Measurements from ENCODE around the gene NRL. TPM values are rescaled to one million over a fixed set of nuclear protein-coding genes. Genes with fewer than 3 reads are reported as not detected.

Gene NRL
- total and polyA plus RNA-seq, 4 experiments from 2014 or later = 1.4 to 4.5 (median 2.2) TPM

- H3K36me3 Mint-ChIP-seq = no peaks in the 10 kb centered on the region
- CTCF ChIA-PET (ENCODE audit: partially characterized antibody) = interaction anchor here (1.1 to 1.9 kb wide), 2 partner anchors 13 to 37 kb away, joined by 5 to 8 read pairs; no protein-coding TSS in a partner anchor
- peaks cover 7 to 14% of the 10 kb centered on the region in 2 donors for H3K27me3 Mint-ChIP-seq
- H3K27ac Mint-ChIP-seq = no peak within 1 kb of the TSS
- DNase-seq = no peak
- Histone ChIP-seq H3K4me1 (ENCODE audit: insufficient read depth, low read length) (no peaks in the 10 kb centered on the region), H3K4me3 (ENCODE audit: low read length in 2 of 2) (no peak within 1 kb of the TSS), H3K27me3 (ENCODE audit: insufficient read depth, low read length) (no peaks in the 10 kb centered on the region), H3K9me3 (ENCODE audit: control insufficient read depth in 1 of 2, low read length in 2 of 2) (no peaks in the 10 kb centered on the region), H3K27ac (ENCODE audit: low read depth, low read length) (no peak within 1 kb of the TSS), H3K36me3 (ENCODE audit: insufficient read depth, low read length) (no peaks in the 10 kb centered on the region)
- H3K4me3 Mint-ChIP-seq = no peak within 1 kb of the TSS
- H3K9me3 Mint-ChIP-seq = no peaks in the 10 kb centered on the region
- intact Hi-C loops (cut with micrococcal nuclease) = no loop called here
- POLR2A ChIA-PET (ENCODE audit: partially characterized antibody) = interaction anchor here (1.6 kb wide), 1 partner anchor 10 kb away, joined by 6 read pairs; no protein-coding TSS in a partner anchor
- H3K4me1 Mint-ChIP-seq = peaks cover 0 to 2% (median 0%) of the 10 kb centered on the region in 4 donors
Observed at GRCh38 chr14:24071144-24071697, 43.5 kb downstream of the NRL start, which contains the start of gene CPNE6. TSS of gene CPNE6 (plus strand) at chr14:24071562. CDS start at chr14:24072937, 1,375 bp downstream.

- no peaks in the 10 kb centered on the region for H3K9me3 ChIP-seq (ENCODE audit: control insufficient read depth in 1 of 2, low read length in 2 of 2)
- no peaks in the 10 kb centered on the region for H3K36me3 ChIP-seq (ENCODE audit: insufficient read depth, low read length)
- POLR2A ChIA-PET (ENCODE audit: partially characterized antibody) = interaction anchor here (1.6 kb wide), 1 partner anchor 10 kb away, joined by 6 read pairs; no protein-coding TSS in a partner anchor
- H3K27me3 Mint-ChIP-seq = peaks cover 7 to 14% of the 10 kb centered on the region in 2 donors
- CTCF ChIA-PET (ENCODE audit: partially characterized antibody) = interaction anchor here (0.5 to 2.1 kb wide), 5 partner anchors 12 to 197 kb away, joined by 3 to 8 read pairs (median 6); no protein-coding TSS in a partner anchor
- H3K27ac ChIP-seq (ENCODE audit: low read depth, low read length) = no peak overlapping the region
- intact Hi-C loops (cut with micrococcal nuclease) = no loop called here
- H3K9me3 Mint-ChIP-seq = no peaks in the 10 kb centered on the region
- peaks cover 0 to 2% (median 0%) of the 10 kb centered on the region in 4 donors for H3K4me1 Mint-ChIP-seq
- no peak for DNase-seq
- H3K27ac Mint-ChIP-seq = no peak overlapping the region
- H3K4me3 Mint-ChIP-seq = no peak overlapping the region
- no peaks in the 10 kb centered on the region for H3K4me1 ChIP-seq (ENCODE audit: insufficient read depth, low read length)
- H3K36me3 Mint-ChIP-seq = no peaks in the 10 kb centered on the region
- H3K4me3 ChIP-seq (ENCODE audit: low read length in 2 of 2) = no peak overlapping the region
- no peaks in the 10 kb centered on the region for H3K27me3 ChIP-seq (ENCODE audit: insufficient read depth, low read length)
Observed at GRCh38 chr14:24070285-24071143, 44.2 kb downstream of the NRL start.

- Mint-ChIP-seq H3K4me3 (no peak overlapping the region), H3K27ac (no peak overlapping the region), H3K36me3 (no peaks in the 10 kb centered on the region), H3K4me1 (peaks cover 0 to 2% (median 0%) of the 10 kb centered on the region in 4 donors), H3K9me3 (no peaks in the 10 kb centered on the region), H3K27me3 (peaks cover 7 to 14% of the 10 kb centered on the region in 2 donors)
- H3K9me3 ChIP-seq (ENCODE audit: control insufficient read depth in 1 of 2, low read length in 2 of 2) = no peaks in the 10 kb centered on the region
- H3K4me3 ChIP-seq (ENCODE audit: low read length in 2 of 2) = no peak overlapping the region
- CTCF ChIA-PET (ENCODE audit: partially characterized antibody) = interaction anchor here (1.6 to 2.1 kb wide), 3 partner anchors 11 to 39 kb away, joined by 6 to 8 read pairs (median 8); no protein-coding TSS in a partner anchor
- no peaks in the 10 kb centered on the region for H3K27me3 ChIP-seq (ENCODE audit: insufficient read depth, low read length)
- no peaks in the 10 kb centered on the region for H3K36me3 ChIP-seq (ENCODE audit: insufficient read depth, low read length)
- no peak overlapping the region for H3K27ac ChIP-seq (ENCODE audit: low read depth, low read length)
- POLR2A ChIA-PET (ENCODE audit: partially characterized antibody) = interaction anchor here (0.9 kb wide), 1 partner anchor 11 kb away, joined by 3 read pairs; no protein-coding TSS in a partner anchor
- no peaks in the 10 kb centered on the region for H3K4me1 ChIP-seq (ENCODE audit: insufficient read depth, low read length)
- DNase-seq = no peak
- intact Hi-C loops (cut with micrococcal nuclease) = no loop called here
Observed at GRCh38 chr14:24069411-24069735, 45.4 kb downstream of the NRL start.

- intact Hi-C loops (cut with micrococcal nuclease) = no loop called here
- Mint-ChIP-seq H3K27me3 (peaks cover 7 to 14% of the 10 kb centered on the region in 2 donors), H3K4me1 (peaks cover 0 to 2% (median 0%) of the 10 kb centered on the region in 4 donors), H3K27ac (no peak overlapping the region), H3K9me3 (no peaks in the 10 kb centered on the region), H3K4me3 (no peak overlapping the region), H3K36me3 (no peaks in the 10 kb centered on the region)
- ChIA-PET CTCF (ENCODE audit: partially characterized antibody) (interaction anchor here (1.1 to 2.1 kb wide), 3 partner anchors 11 to 21 kb away, joined by 4 to 8 read pairs (median 6); no protein-coding TSS in a partner anchor), POLR2A (ENCODE audit: partially characterized antibody) (interaction anchor here (0.9 kb wide), 1 partner anchor 12 kb away, joined by 3 read pairs; no protein-coding TSS in a partner anchor)
- Histone ChIP-seq H3K27ac (ENCODE audit: low read depth, low read length) (no peak overlapping the region), H3K27me3 (ENCODE audit: insufficient read depth, low read length) (no peaks in the 10 kb centered on the region), H3K4me1 (ENCODE audit: insufficient read depth, low read length) (no peaks in the 10 kb centered on the region), H3K4me3 (ENCODE audit: low read length in 2 of 2) (no peak overlapping the region), H3K9me3 (ENCODE audit: control insufficient read depth in 1 of 2, low read length in 2 of 2) (no peaks in the 10 kb centered on the region), H3K36me3 (ENCODE audit: insufficient read depth, low read length) (no peaks in the 10 kb centered on the region)
- DNase-seq = no peak
Observed at GRCh38 chr14:24068711-24069410, 45.9 kb downstream of the NRL start.

GRCh38 chr14:24067133-24068082, 47.3 kb downstream of the NRL start:
- H3K36me3 Mint-ChIP-seq = no peaks in the 10 kb centered on the region
- ChIA-PET POLR2A (ENCODE audit: partially characterized antibody) (no interaction called here), CTCF (ENCODE audit: partially characterized antibody) (interaction anchor here (1.1 to 17.4 kb wide), 5 partner anchors 9 to 41 kb away, joined by 3 to 475 read pairs (median 4); partner anchors contain the start of gene PCK2)
- Histone ChIP-seq H3K9me3 (ENCODE audit: control insufficient read depth in 1 of 2, low read length in 2 of 2) (no peaks in the 10 kb centered on the region), H3K27me3 (ENCODE audit: insufficient read depth, low read length) (no peaks in the 10 kb centered on the region), H3K4me1 (ENCODE audit: insufficient read depth, low read length) (no peaks in the 10 kb centered on the region), H3K4me3 (ENCODE audit: low read length in 2 of 2) (no peak overlapping the region), H3K27ac (ENCODE audit: low read depth, low read length) (no peak overlapping the region), H3K36me3 (ENCODE audit: insufficient read depth, low read length) (no peaks in the 10 kb centered on the region)
- intact Hi-C loops (cut with micrococcal nuclease) = no loop called here
- H3K9me3 Mint-ChIP-seq = peaks cover 0 to 2% (median 0%) of the 10 kb centered on the region in 8 donors
- peaks cover 7 to 14% of the 10 kb centered on the region in 2 donors for H3K27me3 Mint-ChIP-seq
- peaks cover 0 to 2% (median 0%) of the 10 kb centered on the region in 4 donors for H3K4me1 Mint-ChIP-seq
- H3K4me3 Mint-ChIP-seq = no peak overlapping the region
- DNase-seq = no peak
- H3K27ac Mint-ChIP-seq = no peak overlapping the region

GRCh38 chr14:24066496-24067132, 48.1 kb downstream of the NRL start:
- Histone ChIP-seq H3K27me3 (ENCODE audit: insufficient read depth, low read length) (no peaks in the 10 kb centered on the region), H3K4me1 (ENCODE audit: insufficient read depth, low read length) (no peaks in the 10 kb centered on the region), H3K27ac (ENCODE audit: low read depth, low read length) (no peak overlapping the region), H3K36me3 (ENCODE audit: insufficient read depth, low read length) (no peaks in the 10 kb centered on the region), H3K4me3 (ENCODE audit: low read length in 2 of 2) (no peak overlapping the region), H3K9me3 (ENCODE audit: control insufficient read depth in 1 of 2, low read length in 2 of 2) (no peaks in the 10 kb centered on the region)
- H3K27me3 Mint-ChIP-seq = peaks cover 7 to 14% of the 10 kb centered on the region in 2 donors
- H3K27ac Mint-ChIP-seq = peak overlapping the region in 1 of 7 donors; percentile 35
- no peak for DNase-seq
- H3K9me3 Mint-ChIP-seq = peaks cover 0 to 2% (median 0%) of the 10 kb centered on the region in 8 donors
- H3K36me3 Mint-ChIP-seq = no peaks in the 10 kb centered on the region
- ChIA-PET POLR2A (ENCODE audit: partially characterized antibody) (interaction anchor here (1.3 kb wide), 1 partner anchor 15 kb away, joined by 6 read pairs; no protein-coding TSS in a partner anchor), CTCF (ENCODE audit: partially characterized antibody) (interaction anchor here (1.1 to 17.4 kb wide), 4 partner anchors 8 to 42 kb away, joined by 3 to 475 read pairs (median 5); partner anchors contain the start of gene PCK2)
- peaks cover 0 to 2% (median 0%) of the 10 kb centered on the region in 4 donors for H3K4me1 Mint-ChIP-seq
- no peak overlapping the region for H3K4me3 Mint-ChIP-seq
- intact Hi-C loops (cut with micrococcal nuclease) = no loop called here

Data from CD4-positive, alpha-beta memory T cell (primary cell).